HG03159 (cell line): ENCODE data around the gene ATP2A2.

ENCODE experiments used
- ATAC-seq: cut with Tn5 transposase; IDR thresholded peaks from one replicate; pipeline ENCODE4 v1.9.1; 2021; ENCODE audit warnings: mild to moderate bottlenecking, moderate library complexity; ENCODE audit not compliant: unreplicated experiment

The ATP2A2 gene

GRCh38 chr12:110258466-110258865 is 22.6 kb upstream of the ATP2A2 start:
- no peak for ATAC-seq

GRCh38 chr12:110262442-110263388 is 18.3 kb upstream of the ATP2A2 start:
- no peak for ATAC-seq

- no peak for ATAC-seq
Observed at GRCh38 chr12:110266381-110266960, 14.6 kb upstream of the ATP2A2 start.

- no peak for ATAC-seq
Observed at GRCh38 chr12:110266980-110267620, 13.9 kb upstream of the ATP2A2 start.

- no peak for ATAC-seq
Observed at GRCh38 chr12:110269622-110270124, 11.4 kb upstream of the ATP2A2 start.

GRCh38 chr12:110270125-110270962 is 10.7 kb upstream of the ATP2A2 start:
- no peak for ATAC-seq

GRCh38 chr12:110271015-110271414 is 10.0 kb upstream of the ATP2A2 start:
- no peak for ATAC-seq

- ATAC-seq, result no peak
Observed at GRCh38 chr12:110277530-110278254, 3.4 kb upstream of the ATP2A2 start.

- no peak for ATAC-seq
Observed at GRCh38 chr12:110278255-110278536, 2.9 kb upstream of the ATP2A2 start.

GRCh38 chr12:110279566-110280375 is 1.3 kb upstream of the ATP2A2 start:
- no peak for ATAC-seq

GRCh38 chr12:110280392-110280778 is 662 bp upstream of the ATP2A2 start:
- ATAC-seq, result peak; percentile 14

GRCh38 chr12:110281549-110282299 is 677 bp downstream of the ATP2A2 start:
- peak; percentile 42 for ATAC-seq

- peak; percentile 2 for ATAC-seq
Observed at GRCh38 chr12:110282300-110282860, 1.3 kb downstream of the ATP2A2 start.

GRCh38 chr12:110282956-110283817 is 2.1 kb downstream of the ATP2A2 start:
- no peak for ATAC-seq

GRCh38 chr12:110284597-110284996 is 3.5 kb downstream of the ATP2A2 start:
- no peak for ATAC-seq

- no peak for ATAC-seq
Observed at GRCh38 chr12:110286623-110287022, 5.6 kb downstream of the ATP2A2 start.

GRCh38 chr12:110287986-110288385 is 6.9 kb downstream of the ATP2A2 start:
- ATAC-seq, result no peak
